HG03025 (cell line): ENCODE results near the gene ENOX1.
"Not testable (repeated sequence)": the region's sequence is repeated elsewhere in the genome, so short reads cannot be mapped to it uniquely, and the experiment has no call there.

Experiments used
- ATAC-seq: cut with Tn5 transposase; IDR thresholded peaks from one replicate; pipeline ENCODE4 v1.9.1; 2021; ENCODE audit warnings: mild to moderate bottlenecking, moderate library complexity; ENCODE audit not compliant: unreplicated experiment, low FRiP score

The ENOX1 gene

GRCh38 chr13:43193789-43194420 is 592.9 kb downstream of the ENOX1 start:
- ATAC-seq: no peak

GRCh38 chr13:43191546-43191945 is 595.2 kb downstream of the ENOX1 start:
- no peak for ATAC-seq

- no peak for ATAC-seq
These were observed 601.5 kb downstream of the ENOX1 start for GRCh38 chr13:43185226-43185625.

GRCh38 chr13:43180837-43181236 is 605.9 kb downstream of the ENOX1 start:
- ATAC-seq: no peak

- ATAC-seq: no peak
These were observed 606.6 kb downstream of the ENOX1 start for GRCh38 chr13:43180036-43180660.

GRCh38 chr13:43171489-43171888 is 615.3 kb downstream of the ENOX1 start:
- ATAC-seq: no peak

- no peak for ATAC-seq
These were observed 616.3 kb downstream of the ENOX1 start for GRCh38 chr13:43170506-43170905.

- not testable (repeated sequence) for ATAC-seq
These were observed 618.3 kb downstream of the ENOX1 start for GRCh38 chr13:43168434-43168833.

- no peak for ATAC-seq
These were observed 619.0 kb downstream of the ENOX1 start for GRCh38 chr13:43167731-43168130.

- no peak for ATAC-seq
These were observed 619.9 kb downstream of the ENOX1 start for GRCh38 chr13:43166644-43167457.
